ENCODE results near the gene SYNGAP1. TPM values are rescaled to one million over a fixed set of nuclear protein-coding genes. Genes with fewer than 3 reads are reported as not detected.
A peak's percentile ranks its signal among the peaks of the same experiment; 100 is the strongest.

SYNGAP1 gene
- total RNA-seq, 1 donor = 6.9 TPM

- Histone ChIP-seq H4K20me1 (ENCODE audit: insufficient read depth, low read length) (peaks cover 4% of the 10 kb centered on the region), H3K9me3 (ENCODE audit: low read depth, low read length) (no peaks in the 10 kb centered on the region), H3K36me3 (ENCODE audit: insufficient read depth, low read length) (peaks cover 37% of the 10 kb centered on the region), H2AFZ (ENCODE audit: low read length) (no peak overlapping the region), H3K4me1 (ENCODE audit: insufficient read depth, low read length) (peaks cover 13% of the 10 kb centered on the region), H3K4me2 (ENCODE audit: insufficient read depth, low read length) (no peak overlapping the region), H3K27ac (ENCODE audit: low read depth, low read length) (no peak overlapping the region), H3K79me2 (ENCODE audit: insufficient read depth, low read length) (peaks cover 32% of the 10 kb centered on the region), H3K4me3 (ENCODE audit: insufficient read depth, low read length) (no peak overlapping the region), H3K27me3 (ENCODE audit: insufficient read depth, low read length) (no peaks in the 10 kb centered on the region)
- no peak for TF ChIP-seq CTCF (IDR thresholded peaks at IDR 0.05; ENCODE audit: extremely low read depth, low read depth, low read length)
- peak; percentile 65 for DNase-seq (ENCODE audit: insufficient read length, low spot score, missing footprints)
These were observed 31.7 kb downstream of the SYNGAP1 start for GRCh38 chr6:33451606-33452005.

GRCh38 chr6:33452496-33452895, 32.6 kb downstream of the SYNGAP1 start:
- no peaks in the 10 kb centered on the region for H3K9me3 ChIP-seq (ENCODE audit: low read depth, low read length)
- no peaks in the 10 kb centered on the region for H3K27me3 ChIP-seq (ENCODE audit: insufficient read depth, low read length)
- peaks cover 13% of the 10 kb centered on the region for H3K4me1 ChIP-seq (ENCODE audit: insufficient read depth, low read length)
- DNase-seq (ENCODE audit: insufficient read length, low spot score, missing footprints) = peak; percentile 81
- H2AFZ ChIP-seq (ENCODE audit: low read length) = no peak overlapping the region
- no peak overlapping the region for H3K4me2 ChIP-seq (ENCODE audit: insufficient read depth, low read length)
- H3K36me3 ChIP-seq (ENCODE audit: insufficient read depth, low read length) = peaks cover 28% of the 10 kb centered on the region
- no peak overlapping the region for H3K27ac ChIP-seq (ENCODE audit: low read depth, low read length)
- TF ChIP-seq CTCF (IDR thresholded peaks at IDR 0.05; ENCODE audit: extremely low read depth, low read depth, low read length) = no peak
- peaks cover 1% of the 10 kb centered on the region for H4K20me1 ChIP-seq (ENCODE audit: insufficient read depth, low read length)
- H3K79me2 ChIP-seq (ENCODE audit: insufficient read depth, low read length) = peaks cover 32% of the 10 kb centered on the region
- H3K4me3 ChIP-seq (ENCODE audit: insufficient read depth, low read length) = no peak overlapping the region

- no peak for TF ChIP-seq CTCF (IDR thresholded peaks at IDR 0.05; ENCODE audit: extremely low read depth, low read depth, low read length)
- no peaks in the 10 kb centered on the region for H3K9me3 ChIP-seq (ENCODE audit: low read depth, low read length)
- H4K20me1 ChIP-seq (ENCODE audit: insufficient read depth, low read length) = no peaks in the 10 kb centered on the region
- H3K36me3 ChIP-seq (ENCODE audit: insufficient read depth, low read length) = peaks cover 20% of the 10 kb centered on the region
- H2AFZ ChIP-seq (ENCODE audit: low read length) = no peak overlapping the region
- DNase-seq (ENCODE audit: insufficient read length, low spot score, missing footprints) = peak; percentile 94
- peak overlapping the region; percentile 80 for H3K27ac ChIP-seq (ENCODE audit: low read depth, low read length)
- H3K4me1 ChIP-seq (ENCODE audit: insufficient read depth, low read length) = peaks cover 13% of the 10 kb centered on the region
- H3K27me3 ChIP-seq (ENCODE audit: insufficient read depth, low read length) = no peaks in the 10 kb centered on the region
- peak overlapping the region; percentile 97 for H3K4me2 ChIP-seq (ENCODE audit: insufficient read depth, low read length)
- H3K4me3 ChIP-seq (ENCODE audit: insufficient read depth, low read length) = peak overlapping the region; percentile 98
- H3K79me2 ChIP-seq (ENCODE audit: insufficient read depth, low read length) = peaks cover 32% of the 10 kb centered on the region
These were observed 33.6 kb downstream of the SYNGAP1 start for GRCh38 chr6:33453393-33454008.

- Histone ChIP-seq H4K20me1 (ENCODE audit: insufficient read depth, low read length) (no peaks in the 10 kb centered on the region), H2AFZ (ENCODE audit: low read length) (peak within 1 kb of the TSS; percentile 92)
These were observed 34.4 kb downstream of the SYNGAP1 start, which contains the start of gene ZBTB9 for GRCh38 chr6:33454009-33454946. Gene ZBTB9, plus strand, starts transcription at chr6:33454576. Its CDS starts 525 bp downstream, at chr6:33455101.

More at GRCh38 chr6:33454009-33454946, 34.4 kb downstream of the SYNGAP1 start, which contains the start of gene ZBTB9:
- peak within 1 kb of the TSS; percentile 97 for H3K4me2 ChIP-seq (ENCODE audit: insufficient read depth, low read length)
- H3K4me3 ChIP-seq (ENCODE audit: insufficient read depth, low read length) = peak within 1 kb of the TSS; percentile 98
- DNase-seq (ENCODE audit: insufficient read length, low spot score, missing footprints) = peak; percentile 100
- peak within 1 kb of the TSS; percentile 80 for H3K27ac ChIP-seq (ENCODE audit: low read depth, low read length)
- peaks cover 12% of the 10 kb centered on the region for H3K36me3 ChIP-seq (ENCODE audit: insufficient read depth, low read length)
- TF ChIP-seq CTCF (IDR thresholded peaks at IDR 0.05; ENCODE audit: extremely low read depth, low read depth, low read length) = no peak
- no peaks in the 10 kb centered on the region for H3K27me3 ChIP-seq (ENCODE audit: insufficient read depth, low read length)
- H3K4me1 ChIP-seq (ENCODE audit: insufficient read depth, low read length) = peaks cover 13% of the 10 kb centered on the region
- H3K9me3 ChIP-seq (ENCODE audit: low read depth, low read length) = no peaks in the 10 kb centered on the region
- peaks cover 32% of the 10 kb centered on the region for H3K79me2 ChIP-seq (ENCODE audit: insufficient read depth, low read length)

Measured in osteoblast (primary cell).